ENCODE results near the gene SIN3A.

The SIN3A gene

GRCh38 chr15:75380773-75381172, 70.7 kb downstream of the SIN3A start:
- no peak for DNase-seq (ENCODE audit: low spot score)

- DNase-seq (ENCODE audit: low spot score): no peak
Measured at GRCh38 chr15:75371901-75372688, 79.4 kb downstream of the SIN3A start.

DNA sequence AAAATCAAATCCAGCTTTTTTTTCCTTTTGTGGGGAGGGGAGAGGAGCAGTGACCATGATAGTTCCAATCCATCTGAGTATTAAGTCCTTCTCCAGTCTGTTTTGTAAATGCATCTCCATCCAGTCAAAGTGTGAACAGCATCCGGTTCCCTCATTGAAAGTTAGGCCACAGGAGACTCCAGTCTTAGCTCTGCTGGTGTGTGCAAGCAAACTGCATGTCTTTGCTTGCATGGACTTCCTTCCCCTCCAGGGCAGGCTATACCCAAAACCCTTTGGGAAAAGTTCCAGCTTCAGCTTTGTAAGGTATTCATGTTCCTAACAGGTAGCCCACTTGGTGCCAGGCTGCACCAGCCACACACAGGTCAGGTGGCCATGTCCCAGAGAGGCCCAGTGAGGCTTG, 80.0 kb downstream of the SIN3A start:
- DNase-seq (ENCODE audit: low spot score): no peak

- no peak for DNase-seq (ENCODE audit: low spot score)
Measured at GRCh38 chr15:75369897-75370581, 81.5 kb downstream of the SIN3A start.

- DNase-seq (ENCODE audit: low spot score): no peak
Measured at GRCh38 chr15:75368689-75369239, 82.7 kb downstream of the SIN3A start.

GRCh38 chr15:75367913-75368688, 83.4 kb downstream of the SIN3A start, which contains the start of gene MAN2C1:
Gene MAN2C1 (minus strand): TSS chr15:75368607. CDS start chr15:75368583, 24 bp downstream.
- DNase-seq (ENCODE audit: low spot score): peak; percentile 94

GRCh38 chr15:75367406-75367912, 84.0 kb downstream of the SIN3A start:
- DNase-seq (ENCODE audit: low spot score): no peak

DNA sequence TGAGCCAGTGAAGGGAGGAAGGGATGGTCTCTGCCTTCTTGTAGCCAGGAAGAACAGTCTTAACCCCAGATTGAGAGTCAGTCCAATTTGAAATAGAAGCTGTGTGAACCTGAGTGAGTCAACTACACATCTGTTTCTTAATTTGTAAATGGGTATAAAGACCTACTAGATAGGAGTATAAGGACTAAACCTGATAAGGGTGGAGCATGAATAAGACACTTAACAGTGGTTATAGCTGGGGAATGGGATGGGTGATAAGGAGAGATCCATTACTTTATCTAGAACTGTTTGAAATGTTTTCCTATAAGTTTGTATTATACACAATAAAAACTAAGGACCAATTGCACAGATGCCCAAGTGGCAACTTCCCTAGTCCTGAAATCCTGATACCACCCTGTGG, 84.5 kb downstream of the SIN3A start:
- no peak for DNase-seq (ENCODE audit: low spot score)

- DNase-seq (ENCODE audit: low spot score): no peak
Measured at GRCh38 chr15:75366163-75366562, 85.3 kb downstream of the SIN3A start.

GRCh38 chr15:75364881-75365280, 86.6 kb downstream of the SIN3A start:
- no peak for DNase-seq (ENCODE audit: low spot score)

GRCh38 chr15:75363786-75364185, 87.7 kb downstream of the SIN3A start:
- no peak for DNase-seq (ENCODE audit: low spot score)

DNA sequence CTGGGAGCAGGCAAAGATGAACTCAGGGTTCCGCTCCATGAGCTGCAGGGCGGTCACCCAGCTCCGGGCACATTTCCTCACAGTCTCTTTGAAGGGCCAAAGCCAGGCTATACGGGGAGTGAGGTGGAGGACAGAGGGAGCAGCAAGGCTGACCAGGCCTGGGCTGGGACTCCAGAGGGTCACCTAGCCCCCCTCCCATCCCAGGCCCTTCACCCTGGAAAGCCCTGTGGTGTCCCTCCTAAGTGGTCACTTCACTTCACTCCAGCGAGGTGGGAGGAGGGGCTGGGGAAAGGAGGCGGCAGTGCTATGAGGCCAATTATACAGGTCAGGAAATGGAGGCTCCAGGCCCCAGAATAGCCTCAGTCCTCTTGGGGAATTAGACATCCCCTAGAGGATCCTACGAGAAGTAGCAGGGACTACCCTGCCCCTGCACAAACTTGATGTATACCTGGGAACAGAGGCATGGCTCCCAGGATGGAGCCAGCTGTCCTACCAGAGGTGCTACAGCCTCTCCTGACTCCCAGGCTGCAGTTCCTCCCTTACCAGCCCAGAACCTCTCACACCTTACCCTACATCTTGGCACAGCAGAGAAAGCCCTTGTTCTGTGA, 88.7 kb downstream of the SIN3A start:
- DNase-seq (ENCODE audit: low spot score): no peak

- DNase-seq (ENCODE audit: low spot score): no peak
Measured at GRCh38 chr15:75361989-75362641, 89.4 kb downstream of the SIN3A start.

- no peak for DNase-seq (ENCODE audit: low spot score)
Measured at GRCh38 chr15:75361361-75361988, 90.0 kb downstream of the SIN3A start.

DNA sequence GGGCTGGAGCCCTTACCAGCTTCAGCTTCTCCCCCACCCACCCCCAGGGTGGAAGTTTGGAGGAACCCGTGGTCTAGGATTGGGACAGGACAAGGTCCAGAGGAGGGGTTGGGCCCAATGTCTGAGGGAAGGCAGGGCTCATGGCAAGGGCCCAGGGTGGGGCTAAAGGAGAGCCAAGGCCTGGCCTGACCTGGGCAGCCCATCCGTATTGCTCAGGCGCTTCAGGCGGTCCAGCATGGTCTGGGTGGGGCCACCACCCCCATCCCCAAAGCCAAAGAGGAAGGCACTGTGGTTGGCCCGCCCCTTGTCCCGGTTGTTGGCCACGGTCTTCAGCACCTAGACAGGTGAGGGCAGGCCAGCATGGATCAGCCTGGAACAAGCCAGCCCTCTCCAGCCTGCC, 90.6 kb downstream of the SIN3A start:
- no peak for DNase-seq (ENCODE audit: low spot score)

DNA sequence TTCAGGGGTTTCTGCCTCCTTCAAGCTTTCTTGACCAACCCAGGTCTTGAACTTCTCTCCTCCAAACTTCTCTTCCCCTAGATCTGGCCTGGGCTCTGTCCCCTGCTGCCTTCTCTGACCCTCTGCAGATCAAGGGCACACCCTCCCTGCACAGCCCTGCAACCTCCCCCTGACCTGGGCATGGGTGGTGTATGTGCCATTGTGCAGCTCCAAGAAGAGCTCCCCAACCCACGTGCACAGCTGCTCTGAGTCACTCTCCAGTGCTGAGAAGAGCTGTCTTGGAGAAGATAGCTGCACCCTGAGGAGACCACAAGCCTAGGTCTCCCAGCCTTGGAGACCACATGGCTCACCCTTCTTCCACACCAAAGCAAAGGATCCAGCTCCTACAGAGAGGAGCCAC, 91.1 kb downstream of the SIN3A start:
- DNase-seq (ENCODE audit: low spot score): no peak

- no peak for DNase-seq (ENCODE audit: low spot score)
Measured at GRCh38 chr15:75359537-75360250, 91.8 kb downstream of the SIN3A start.

DNA sequence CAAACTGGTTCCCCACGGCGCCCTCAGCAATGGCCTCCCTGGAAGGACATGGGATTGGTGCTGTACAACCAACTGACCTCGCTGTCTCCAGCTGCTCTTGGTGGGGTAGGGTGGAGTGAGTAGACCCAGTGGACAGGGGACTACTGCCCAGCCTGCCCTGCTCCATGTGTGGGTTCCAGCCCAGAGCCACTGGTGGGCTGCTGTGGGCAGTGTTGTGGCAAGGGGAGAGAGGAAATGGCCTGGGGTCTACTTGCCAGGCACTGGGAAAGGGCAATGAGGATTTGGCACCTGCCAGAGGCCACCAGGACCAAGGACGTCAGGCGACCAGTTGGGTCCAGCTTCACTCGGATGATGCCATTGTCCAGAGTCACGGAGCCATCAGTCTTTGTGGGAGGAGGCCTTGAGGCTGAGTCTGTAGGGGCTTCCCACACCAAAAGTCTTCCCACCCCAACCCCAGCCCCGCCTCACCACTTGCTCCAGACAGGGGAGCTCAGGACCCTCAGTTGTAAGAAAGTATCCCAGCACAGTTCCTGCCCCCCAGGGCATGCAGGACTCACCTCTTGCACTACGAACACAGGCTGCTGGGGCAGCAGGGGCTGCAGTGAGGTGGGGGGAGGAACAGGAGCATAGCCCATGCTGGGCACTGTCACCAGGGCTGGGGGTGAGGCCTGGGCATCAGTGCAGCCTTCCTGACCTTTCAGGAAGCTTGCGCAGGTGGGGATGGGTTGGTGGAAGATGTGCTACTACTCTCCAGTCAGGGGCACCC, 92.5 kb downstream of the SIN3A start:
- no peak for DNase-seq (ENCODE audit: low spot score)

DNA sequence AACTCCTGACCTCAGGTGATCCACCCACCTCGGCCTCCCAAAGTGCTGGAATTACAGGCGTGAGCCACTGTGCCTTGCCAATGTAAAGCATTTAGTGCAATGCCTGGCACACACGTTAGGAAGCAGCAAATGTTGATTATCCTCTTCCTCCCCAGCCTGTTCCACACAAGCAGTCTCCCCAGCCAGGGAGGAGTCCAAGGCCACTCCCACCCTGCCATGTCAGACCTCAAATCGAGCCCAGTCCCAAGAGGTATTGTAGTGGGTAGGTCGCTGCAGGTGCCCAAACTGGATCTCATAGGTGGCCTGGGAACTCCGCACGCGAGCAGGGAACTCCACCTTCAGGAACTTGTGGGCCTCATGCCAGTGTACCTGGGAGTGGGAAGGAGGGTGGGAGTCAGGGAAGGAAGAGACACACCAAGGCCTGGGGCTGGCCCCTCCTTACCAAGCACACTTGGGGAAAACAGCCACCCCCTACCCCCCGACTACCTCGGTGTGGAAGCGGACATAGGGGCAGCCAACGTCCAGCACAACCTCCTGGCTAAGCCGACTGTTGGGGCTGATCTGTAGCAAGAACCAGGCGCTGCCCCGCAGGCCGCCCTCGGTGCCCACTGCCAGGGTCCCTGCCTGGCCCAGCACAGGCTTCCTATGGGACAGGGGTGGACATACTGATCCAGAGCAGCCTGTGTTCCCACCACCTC, 93.4 kb downstream of the SIN3A start:
- DNase-seq (ENCODE audit: low spot score): no peak
